ENCODE measurements around the gene SNRK. TPM values are rescaled to one million over a fixed set of nuclear protein-coding genes. Genes with fewer than 3 reads are reported as not detected.

SNRK gene
- polyA plus RNA-seq, 3 donors = 12.8 to 19.7 (median 16.1) TPM

- Histone ChIP-seq H3K4me2 (replicated peaks; ENCODE audit: extremely low read depth, low read length, poor library complexity, severe bottlenecking) (no peak overlapping the region), H3K4me1 (ENCODE audit: control insufficient read depth in 1 of 2, insufficient read depth in 2 of 2, low read length in 2 of 2) (peaks cover 44 to 50% of the 10 kb centered on the region in 2 donors), H3K36me3 (replicated peaks in 1 of 2; ENCODE audit: control insufficient read depth in 1 of 2, insufficient read depth in 2 of 2, low read length in 2 of 2) (no peaks in the 10 kb centered on the region), H3K27me3 (ENCODE audit: control insufficient read depth in 2 of 2, insufficient read depth in 2 of 2, low read length in 2 of 2) (no peaks in the 10 kb centered on the region), H3K9me3 (replicated peaks in 1 of 2; ENCODE audit: control insufficient read depth in 1 of 2, insufficient read depth in 1 of 2, low read length in 2 of 2) (no peaks in the 10 kb centered on the region), H3K4me3 (replicated peaks in 1 of 3; ENCODE audit: low read depth in 2 of 3, low read length in 3 of 3) (no peak overlapping the region), H3K79me2 (ENCODE audit: insufficient read depth, low read length) (no peaks in the 10 kb centered on the region), H3K9ac (ENCODE audit: insufficient read depth, low read length, poor library complexity, severe bottlenecking) (no peak overlapping the region), H3K27ac (ENCODE audit: low read depth in 1 of 2, low read length in 2 of 2) (no peak overlapping the region), H2AFZ (ENCODE audit: insufficient read depth, low read depth, low read length, poor library complexity, severe bottlenecking) (no peak overlapping the region), H4K20me1 (ENCODE audit: insufficient read depth, low read length) (no peaks in the 10 kb centered on the region)
- Mint-ChIP-seq H3K9me3 (peaks cover 0 to 2% (median 0%) of the 10 kb centered on the region in 7 donors), H3K36me3 (peaks cover 0 to 3% of the 10 kb centered on the region in 2 donors), H3K4me3 (no peak overlapping the region), H3K27me3 (ENCODE audit: low read depth in 3 of 3) (peaks cover 0 to 10% (median 2%) of the 10 kb centered on the region in 3 donors), H3K27ac (no peak overlapping the region), H3K4me1 (peaks cover 58% of the 10 kb centered on the region)
- TF ChIP-seq CTCF (IDR thresholded peaks at IDR 0.05) = no peak
- WGBS (ENCODE audit: insufficient coverage) = 100% methylated on average over 2 of the region's 2 CpGs
- intact Hi-C loops (cut with micrococcal nuclease) = loop anchor here in 1 of 2 donors (5.0 kb wide), 1 partner anchor 33 kb away; no protein-coding TSS in a partner anchor
- peak in 1 of 3 donors; percentile 27 for DNase-seq
Observed at GRCh38 chr3:43259626-43260025, 26.7 kb upstream of the SNRK start.

- WGBS (ENCODE audit: insufficient coverage) = no CpG with 5 or more reads among the region's 1 CpG
- peaks cover 56% of the 10 kb centered on the region for H3K4me1 Mint-ChIP-seq
- Histone ChIP-seq H3K4me3 (replicated peaks in 1 of 3; ENCODE audit: low read depth in 2 of 3, low read length in 3 of 3) (no peak overlapping the region), H3K9me3 (replicated peaks in 1 of 2; ENCODE audit: control insufficient read depth in 1 of 2, insufficient read depth in 1 of 2, low read length in 2 of 2) (no peaks in the 10 kb centered on the region), H2AFZ (ENCODE audit: insufficient read depth, low read depth, low read length, poor library complexity, severe bottlenecking) (no peak overlapping the region), H3K4me1 (ENCODE audit: control insufficient read depth in 1 of 2, insufficient read depth in 2 of 2, low read length in 2 of 2) (peaks cover 36 to 45% of the 10 kb centered on the region in 2 donors), H3K27me3 (ENCODE audit: control insufficient read depth in 2 of 2, insufficient read depth in 2 of 2, low read length in 2 of 2) (no peaks in the 10 kb centered on the region), H4K20me1 (ENCODE audit: insufficient read depth, low read length) (no peaks in the 10 kb centered on the region), H3K36me3 (replicated peaks in 1 of 2; ENCODE audit: control insufficient read depth in 1 of 2, insufficient read depth in 2 of 2, low read length in 2 of 2) (no peaks in the 10 kb centered on the region), H3K27ac (ENCODE audit: low read depth in 1 of 2, low read length in 2 of 2) (no peak overlapping the region), H3K79me2 (ENCODE audit: insufficient read depth, low read length) (no peaks in the 10 kb centered on the region), H3K4me2 (replicated peaks; ENCODE audit: extremely low read depth, low read length, poor library complexity, severe bottlenecking) (no peak overlapping the region), H3K9ac (ENCODE audit: insufficient read depth, low read length, poor library complexity, severe bottlenecking) (no peak overlapping the region)
- no peak overlapping the region for H3K4me3 Mint-ChIP-seq
- H3K9me3 Mint-ChIP-seq = peaks cover 0 to 2% (median 0%) of the 10 kb centered on the region in 7 donors
- intact Hi-C loops (cut with micrococcal nuclease) = no loop called here
- peaks cover 0 to 10% (median 2%) of the 10 kb centered on the region in 3 donors for H3K27me3 Mint-ChIP-seq (ENCODE audit: low read depth in 3 of 3)
- no peak for DNase-seq
- peaks cover 0 to 3% of the 10 kb centered on the region in 2 donors for H3K36me3 Mint-ChIP-seq
- no peak overlapping the region for H3K27ac Mint-ChIP-seq
- no peak for TF ChIP-seq CTCF (IDR thresholded peaks at IDR 0.05)
Observed at GRCh38 chr3:43260412-43260811, 25.9 kb upstream of the SNRK start.

Measured in CD14-positive monocyte (primary cell).